Breast epithelium (tissue), 3 donors: Measurements from ENCODE around the gene DGKB.

ENCODE experiments used
- CTCF ChIP-seq, 3 donors: fragments of 450-650 bp; IDR thresholded peaks; one replicate each; pipeline ENCODE4 v1.5.1; 2016 to 2017; ENCODE audit warnings: antibody characterized with exemption in 3 of 3, mild to moderate bottlenecking in 3 of 3, moderate library complexity in 3 of 3
- POLR2A ChIP-seq: fragments of 450-650 bp; IDR thresholded peaks from one replicate; pipeline ENCODE4 v1.6.1; 2016; ENCODE audit warnings: antibody characterized with exemption, mild to moderate bottlenecking, moderate library complexity

GRCh38 chr7:14487701-14488395 lies 414.7 kb downstream of the DGKB start:
- no peak for TF ChIP-seq CTCF (IDR thresholded peaks at IDR 0.05)
- TF ChIP-seq POLR2A = no peak
